ENCODE results near the gene ALPK3.

DNA sequence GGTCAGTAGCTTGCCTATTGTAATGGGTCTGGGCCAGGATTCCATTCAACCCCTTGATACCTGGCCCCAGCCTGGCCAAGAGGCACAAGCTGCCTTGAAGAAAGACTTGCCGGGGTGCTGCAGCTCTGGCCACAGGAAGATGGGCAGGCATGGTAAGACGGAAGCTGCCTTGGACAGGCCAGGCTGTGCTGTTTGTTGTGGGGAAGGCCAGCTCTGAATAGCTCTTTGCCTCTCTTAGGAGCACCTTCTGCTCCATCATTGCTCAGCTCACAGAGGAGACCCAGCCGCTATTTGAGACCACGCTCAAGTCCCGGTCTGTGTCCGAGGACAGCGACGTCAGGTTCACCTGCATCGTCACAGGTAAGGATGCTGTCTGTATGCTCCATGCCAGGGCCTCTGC lies 10.1 kb downstream of the ALPK3 start:
- TF ChIP-seq, protein P1, sequence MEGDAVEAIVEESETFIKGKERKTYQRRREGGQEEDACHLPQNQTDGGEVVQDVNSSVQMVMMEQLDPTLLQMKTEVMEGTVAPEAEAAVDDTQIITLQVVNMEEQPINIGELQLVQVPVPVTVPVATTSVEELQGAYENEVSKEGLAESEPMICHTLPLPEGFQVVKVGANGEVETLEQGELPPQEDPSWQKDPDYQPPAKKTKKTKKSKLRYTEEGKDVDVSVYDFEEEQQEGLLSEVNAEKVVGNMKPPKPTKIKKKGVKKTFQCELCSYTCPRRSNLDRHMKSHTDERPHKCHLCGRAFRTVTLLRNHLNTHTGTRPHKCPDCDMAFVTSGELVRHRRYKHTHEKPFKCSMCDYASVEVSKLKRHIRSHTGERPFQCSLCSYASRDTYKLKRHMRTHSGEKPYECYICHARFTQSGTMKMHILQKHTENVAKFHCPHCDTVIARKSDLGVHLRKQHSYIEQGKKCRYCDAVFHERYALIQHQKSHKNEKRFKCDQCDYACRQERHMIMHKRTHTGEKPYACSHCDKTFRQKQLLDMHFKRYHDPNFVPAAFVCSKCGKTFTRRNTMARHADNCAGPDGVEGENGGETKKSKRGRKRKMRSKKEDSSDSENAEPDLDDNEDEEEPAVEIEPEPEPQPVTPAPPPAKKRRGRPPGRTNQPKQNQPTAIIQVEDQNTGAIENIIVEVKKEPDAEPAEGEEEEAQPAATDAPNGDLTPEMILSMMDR (IDR thresholded peaks at IDR 0.05) = no peak
- no peak for TF ChIP-seq POLR2AphosphoS5 (IDR thresholded peaks at IDR 0.05)
